ENCODE results near the gene PHLDA1. TPM values are rescaled to one million over a fixed set of nuclear protein-coding genes. Genes with fewer than 3 reads are reported as not detected.

PHLDA1 gene
- total and polyA plus RNA-seq, 2 of the 13 experiments (the other 11 are each of a cell fraction or from before 2014, with no cell fraction given) = 33.8 to 41.0 TPM

GRCh38 chr12:76031414-76032042 is at the start of gene PHLDA1 (continued):
- TF ChIP-seq SIX1 (CRISPR knock-in tag; IDR thresholded peaks at IDR 0.05; ENCODE audit: borderline replicate concordance) (no peak; the same call in 1 of the 2 replicates), JARID2 (CRISPR knock-in tag; IDR thresholded peaks at IDR 0.05; ENCODE audit: insufficient replicate concordance) (peak; percentile 46), RARG (CRISPR knock-in tag; IDR thresholded peaks at IDR 0.05; ENCODE audit: low read depth) (0 out of 2 replicates have a peak, but pooled peaks have one; percentile 25), MED8 (CRISPR knock-in tag; IDR thresholded peaks at IDR 0.05; ENCODE audit: insufficient replicate concordance) (peak; percentile 90), ZNF75D (CRISPR knock-in tag; IDR thresholded peaks at IDR 0.05; ENCODE audit: borderline replicate concordance) (peak; percentile 66; the same call in 1 of the 2 replicates), KLF16 (CRISPR knock-in tag; IDR thresholded peaks at IDR 0.05) (peak in 1 of 2 experiments; percentile 91; a peak in 2 of 4 replicates), KDM5A (IDR thresholded peaks at IDR 0.05; ENCODE audit: borderline replicate concordance, low read length) (no peak; the same call in 1 of the 2 replicates), ZNF720 (CRISPR knock-in tag; IDR thresholded peaks at IDR 0.05) (no peak), RFXANK (CRISPR knock-in tag; IDR thresholded peaks at IDR 0.05) (no peak), JUNB (CRISPR knock-in tag; IDR thresholded peaks at IDR 0.05; ENCODE audit: borderline replicate concordance) (no peak), RFXAP (CRISPR knock-in tag; IDR thresholded peaks at IDR 0.05; ENCODE audit: borderline replicate concordance) (peak; percentile 78), ATF3 (CRISPR knock-in tag; IDR thresholded peaks at IDR 0.05) (peak; percentile 18; the same call in 1 of the 2 replicates), ETV6 (CRISPR knock-in tag; conservative IDR thresholded peaks at IDR 0.05) (no peak; the same call in 1 of the 2 replicates), ZNF646 (CRISPR knock-in tag; IDR thresholded peaks at IDR 0.05) (peak; percentile 29; the same call in 1 of the 2 replicates), ZFAT (CRISPR knock-in tag; conservative IDR thresholded peaks at IDR 0.05) (peak; percentile 90), ZNF333 (CRISPR knock-in tag; IDR thresholded peaks at IDR 0.05; ENCODE audit: borderline replicate concordance) (no peak; the same call in 1 of the 2 replicates), ZNF10 (CRISPR knock-in tag; IDR thresholded peaks at IDR 0.05; ENCODE audit: borderline replicate concordance, low read depth) (no peak), ZNF280B (CRISPR knock-in tag; IDR thresholded peaks at IDR 0.05; ENCODE audit: borderline replicate concordance) (no peak), ZNF510 (CRISPR knock-in tag; IDR thresholded peaks at IDR 0.05; ENCODE audit: low read depth) (peak; percentile 40; the same call in 1 of the 2 replicates), MATR3 (CRISPR knock-in tag; IDR thresholded peaks at IDR 0.05) (no peak), FOXK1 (CRISPR knock-in tag; IDR thresholded peaks at IDR 0.05; ENCODE audit: borderline replicate concordance, low read depth) (no peak)
